Vagina (tissue), 2 donors: ENCODE data around the gene PRPF6. TPM values are rescaled to one million over a fixed set of nuclear protein-coding genes. Genes with fewer than 3 reads are reported as not detected.
A peak's percentile ranks its signal among the peaks of the same experiment; 100 is the strongest.

Experiments used
- DNase-seq, 2 donors: peaks; one replicate each; pipeline ENCODE4 v3.0.0-alpha.2; 2017; ENCODE audit errors: extremely low spot score in 2 of 2
- H3K27ac ChIP-seq: fragments of 200-600 bp; sonication (generic); one replicate; pipeline ENCODE4 v1.5.1; 2019
- H3K27me3 ChIP-seq: fragments of 200-600 bp; sonication (generic); one replicate; pipeline ENCODE4 v1.5.1; 2019
- H3K36me3 ChIP-seq, 2 donors: fragments of 200-600 bp; sonication (generic); one replicate each; pipeline ENCODE4 v1.5.1; 2017 to 2019
- H3K4me1 ChIP-seq: fragments of 200-600 bp; sonication (generic); one replicate; pipeline ENCODE4 v1.5.1; 2019
- H3K4me3 ChIP-seq, 2 donors: fragments of 200-600 bp; sonication (generic); 1 replicate in 1 of 2; 2 replicates in 1 of 2; pipeline ENCODE4 v1.5.1; 2016 to 2019
- H3K9me3 ChIP-seq: fragments of 200-600 bp; sonication (generic); one replicate; pipeline ENCODE4 v1.5.1; 2019
- CTCF ChIP-seq, 3 experiments: fragments of 450-650 bp in 2 of 3; fragments of 200-600 bp in 1 of 3; sonication (generic) in 1 of 3; IDR thresholded peaks; one replicate each; pipeline ENCODE4 v1.5.1; 2017 to 2019; ENCODE audit warnings: antibody characterized with exemption in 3 of 3, mild to moderate bottlenecking in 2 of 3, moderate library complexity in 2 of 3
- POLR2A ChIP-seq, 2 donors: fragments of 450-650 bp; IDR thresholded peaks; one replicate each; pipeline ENCODE4 v1.6.1; 2017; ENCODE audit warnings: antibody characterized with exemption in 2 of 2, mild to moderate bottlenecking in 2 of 2, moderate library complexity in 2 of 2
- POLR2AphosphoS5 ChIP-seq, 2 donors: sonication (generic); formaldehyde crosslinking; IDR thresholded peaks; one replicate each; pipeline ENCODE4 v1.9.0; 2017; ENCODE audit warnings: antibody characterized with exemption in 2 of 2, mild to moderate bottlenecking in 2 of 2, low read depth in 1 of 2; ENCODE audit not compliant: insufficient read depth in 1 of 2
- intact Hi-C: fragments of 100-400 bp; cut with DNase I; formaldehyde crosslinking; loops from one replicate; pipeline ENCODE4 v1.15.1; 2023
- total RNA-seq: library from RNA; depleted of rRNA; stranded (reverse); fragments of >200 nt; gene quantifications from one replicate; pipeline ENCODE4 v1.2.3, GENCODE V29; 2016

PRPF6 gene
- total RNA-seq, 1 donor from 2014 or later = 50.6 TPM

- peak overlapping the region; percentile 61 for H3K27ac ChIP-seq
- no peak overlapping the region for H3K4me3 ChIP-seq
- TF ChIP-seq POLR2A (IDR thresholded peaks at IDR 0.05) (no peak), CTCF (IDR thresholded peaks at IDR 0.05) (no peak), POLR2AphosphoS5 (IDR thresholded peaks at IDR 0.05; ENCODE audit: insufficient read depth in 1 of 2, low read depth in 1 of 2) (no peak)
- intact Hi-C loops = no loop called here
- DNase-seq = no peak
- peaks cover 40% of the 10 kb centered on the region for H3K4me1 ChIP-seq
- peaks cover 0 to 71% of the 10 kb centered on the region in 2 donors for H3K36me3 ChIP-seq
- H3K27me3 ChIP-seq = no peaks in the 10 kb centered on the region
- no peaks in the 10 kb centered on the region for H3K9me3 ChIP-seq
These were observed 37.7 kb upstream of the PRPF6 start for GRCh38 chr20:63942969-63943807.

GRCh38 chr20:63943808-63944077 lies 37.2 kb upstream of the PRPF6 start:
- TF ChIP-seq POLR2AphosphoS5 (IDR thresholded peaks at IDR 0.05; ENCODE audit: insufficient read depth in 1 of 2, low read depth in 1 of 2) = no peak
- TF ChIP-seq CTCF (IDR thresholded peaks at IDR 0.05) = no peak
- TF ChIP-seq POLR2A (IDR thresholded peaks at IDR 0.05) = no peak
- no peak for DNase-seq
- intact Hi-C loops = no loop called here
- Histone ChIP-seq H3K4me1 (peaks cover 46% of the 10 kb centered on the region), H3K9me3 (no peaks in the 10 kb centered on the region), H3K4me3 (no peak overlapping the region), H3K27me3 (no peaks in the 10 kb centered on the region), H3K27ac (no peak overlapping the region), H3K36me3 (peaks cover 0 to 67% of the 10 kb centered on the region in 2 donors)

- Histone ChIP-seq H3K27me3 (no peaks in the 10 kb centered on the region), H3K36me3 (peaks cover 0 to 61% of the 10 kb centered on the region in 2 donors), H3K9me3 (no peaks in the 10 kb centered on the region), H3K4me3 (no peak overlapping the region), H3K4me1 (peaks cover 51% of the 10 kb centered on the region), H3K27ac (no peak overlapping the region)
- intact Hi-C loops = no loop called here
- no peak for DNase-seq
- TF ChIP-seq POLR2AphosphoS5 (IDR thresholded peaks at IDR 0.05; ENCODE audit: insufficient read depth in 1 of 2, low read depth in 1 of 2) = no peak
- no peak for TF ChIP-seq POLR2A (IDR thresholded peaks at IDR 0.05)
- no peak for TF ChIP-seq CTCF (IDR thresholded peaks at IDR 0.05)
These were observed 36.6 kb upstream of the PRPF6 start for GRCh38 chr20:63944078-63944941.

GRCh38 chr20:63945031-63945658 lies 35.8 kb upstream of the PRPF6 start:
- TF ChIP-seq POLR2AphosphoS5 (IDR thresholded peaks at IDR 0.05; ENCODE audit: insufficient read depth in 1 of 2, low read depth in 1 of 2) (no peak), CTCF (IDR thresholded peaks at IDR 0.05) (no peak), POLR2A (IDR thresholded peaks at IDR 0.05) (no peak)
- Histone ChIP-seq H3K36me3 (peaks cover 0 to 54% of the 10 kb centered on the region in 2 donors), H3K27me3 (no peaks in the 10 kb centered on the region), H3K27ac (no peak overlapping the region), H3K9me3 (no peaks in the 10 kb centered on the region), H3K4me3 (no peak overlapping the region), H3K4me1 (peaks cover 60% of the 10 kb centered on the region)
- no peak for DNase-seq
- intact Hi-C loops = no loop called here
